ENCODE measurements around the gene CCDC170. TPM values are rescaled to one million over a fixed set of nuclear protein-coding genes. Genes with fewer than 3 reads are reported as not detected.

The CCDC170 gene
- total RNA-seq, 1 experiment from 2014 or later, result not detected

- Histone ChIP-seq H3K4me1 (ENCODE audit: control insufficient read depth, insufficient read depth, low read length) (no peaks in the 10 kb centered on the region), H3K27me3 (ENCODE audit: control insufficient read depth, insufficient read depth, low read length) (no peaks in the 10 kb centered on the region), H3K27ac (ENCODE audit: low read length) (no peak overlapping the region), H3K4me3 (ENCODE audit: low read depth in 2 of 2, low read length in 2 of 2) (no peak overlapping the region), H3K9me3 (ENCODE audit: control insufficient read depth, insufficient read depth, low read depth, low read length) (no peaks in the 10 kb centered on the region), H3K36me3 (ENCODE audit: control insufficient read depth, insufficient read depth, low read length) (no peaks in the 10 kb centered on the region)
- ChIA-PET POLR2A (no interaction called here), CTCF (no interaction called here)
- no TSS peak for BruUV-seq (replicated peaks)
- intact Hi-C loops (cut with micrococcal nuclease; ENCODE audit: unreplicated experiment), result no loop called here
- TF ChIP-seq REST (IDR thresholded peaks at IDR 0.05; ENCODE audit: insufficient read depth in 1 of 2, low read depth in 2 of 2, low read length in 1 of 2) (no peak), CTCF (IDR thresholded peaks at IDR 0.05) (no peak), POLR2AphosphoS5 (IDR thresholded peaks at IDR 0.05; ENCODE audit: low read depth, low read length) (no peak), TCF7L2 (IDR thresholded peaks at IDR 0.05; ENCODE audit: low read depth, low read length) (no peak), SIN3A (IDR thresholded peaks at IDR 0.05; ENCODE audit: borderline replicate concordance, insufficient read depth, low read depth, low read length) (no peak)
- in situ Hi-C loops (cut with HindIII; ENCODE audit: low pct_unique_long_range_greater_than_20kb, low sequenced_read_pairs), result no loop called here
- DNase-seq (ENCODE audit: low read depth, low spot score) (no peak), ATAC-seq (no peak)
Observed at GRCh38 chr6:151641028-151641427, 147.2 kb downstream of the CCDC170 start.

- H3K4me3 ChIP-seq (ENCODE audit: low read depth in 2 of 2, low read length in 2 of 2), result no peak overlapping the region
- H3K36me3 ChIP-seq (ENCODE audit: control insufficient read depth, insufficient read depth, low read length), result no peaks in the 10 kb centered on the region
- intact Hi-C loops (cut with micrococcal nuclease; ENCODE audit: unreplicated experiment) (no loop called here), in situ Hi-C loops (cut with HindIII; ENCODE audit: low pct_unique_long_range_greater_than_20kb, low sequenced_read_pairs) (no loop called here)
- H3K27ac ChIP-seq (ENCODE audit: low read length), result no peak overlapping the region
- H3K9me3 ChIP-seq (ENCODE audit: control insufficient read depth, insufficient read depth, low read depth, low read length), result no peaks in the 10 kb centered on the region
- ChIA-PET CTCF (no interaction called here), POLR2A (no interaction called here)
- H3K4me1 ChIP-seq (ENCODE audit: control insufficient read depth, insufficient read depth, low read length), result no peaks in the 10 kb centered on the region
- ATAC-seq (no peak), DNase-seq (ENCODE audit: low read depth, low spot score) (no peak)
- TF ChIP-seq TCF7L2 (IDR thresholded peaks at IDR 0.05; ENCODE audit: low read depth, low read length) (no peak), SIN3A (IDR thresholded peaks at IDR 0.05; ENCODE audit: borderline replicate concordance, insufficient read depth, low read depth, low read length) (no peak), POLR2AphosphoS5 (IDR thresholded peaks at IDR 0.05; ENCODE audit: low read depth, low read length) (no peak), CTCF (IDR thresholded peaks at IDR 0.05) (no peak; the same call in none of the 2 replicates), REST (IDR thresholded peaks at IDR 0.05; ENCODE audit: insufficient read depth in 1 of 2, low read depth in 2 of 2, low read length in 1 of 2) (no peak)
- no TSS peak for BruUV-seq (replicated peaks)
- no peaks in the 10 kb centered on the region for H3K27me3 ChIP-seq (ENCODE audit: control insufficient read depth, insufficient read depth, low read length)
Observed at GRCh38 chr6:151647976-151648639, 154.3 kb downstream of the CCDC170 start.

All from Panc1 (cell line).